Fibroblast of the aortic adventitia (primary cell): Measurements from ENCODE around the gene ASAP2. TPM values are rescaled to one million over a fixed set of nuclear protein-coding genes. Genes with fewer than 3 reads are reported as not detected.
A peak's percentile ranks its signal among the peaks of the same experiment; 100 is the strongest.

ENCODE experiments used
- DNase-seq: peaks from one replicate; pipeline ENCODE4 v3.0.0-alpha.2; 2010; ENCODE audit warnings: low read depth
- H3K4me3 ChIP-seq: 2 replicates; pipeline ENCODE4 v1.5.1; 2011; ENCODE audit warnings: low read depth, mild to moderate bottlenecking, control low read depth, low read length, moderate library complexity
- total RNA-seq: library from RNA; depleted of rRNA; stranded (reverse); fragments of >200 nt; gene quantifications from 2 replicates; pipeline ENCODE4 v1.2.3, GENCODE V29; 2012; ENCODE audit warnings: low replicate concordance
- TF ChIP-seq, protein P1 (sequence below): IDR thresholded peaks from 2 replicates; pipeline ENCODE4 v1.5.1; 2011; ENCODE audit warnings: mild to moderate bottlenecking, low read length, control low read depth, inconsistent platforms; ENCODE audit not compliant: insufficient read depth

Gene ASAP2
- total RNA-seq, 1 donor: 76.4 TPM

DNA sequence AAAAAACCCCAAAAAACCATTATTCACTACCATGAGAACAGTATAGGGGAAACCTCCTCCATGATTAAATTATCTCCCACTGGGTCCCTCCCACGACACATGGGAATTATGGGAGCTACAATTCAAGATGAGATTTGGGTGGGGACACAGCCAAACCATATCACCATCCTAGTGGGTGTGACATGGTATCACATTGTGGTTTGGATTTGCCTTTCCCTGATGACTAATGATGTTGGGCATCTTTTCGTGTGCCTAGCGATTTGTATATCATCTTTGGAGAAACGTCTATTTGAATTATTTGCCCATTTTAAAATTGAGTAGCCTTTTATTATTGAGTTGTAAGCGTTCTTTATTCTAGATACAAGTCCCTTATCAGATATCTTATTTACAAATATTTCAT, 8.7 kb upstream of the ASAP2 start:
- no peak overlapping the region for H3K4me3 ChIP-seq
- TF ChIP-seq, protein P1, sequence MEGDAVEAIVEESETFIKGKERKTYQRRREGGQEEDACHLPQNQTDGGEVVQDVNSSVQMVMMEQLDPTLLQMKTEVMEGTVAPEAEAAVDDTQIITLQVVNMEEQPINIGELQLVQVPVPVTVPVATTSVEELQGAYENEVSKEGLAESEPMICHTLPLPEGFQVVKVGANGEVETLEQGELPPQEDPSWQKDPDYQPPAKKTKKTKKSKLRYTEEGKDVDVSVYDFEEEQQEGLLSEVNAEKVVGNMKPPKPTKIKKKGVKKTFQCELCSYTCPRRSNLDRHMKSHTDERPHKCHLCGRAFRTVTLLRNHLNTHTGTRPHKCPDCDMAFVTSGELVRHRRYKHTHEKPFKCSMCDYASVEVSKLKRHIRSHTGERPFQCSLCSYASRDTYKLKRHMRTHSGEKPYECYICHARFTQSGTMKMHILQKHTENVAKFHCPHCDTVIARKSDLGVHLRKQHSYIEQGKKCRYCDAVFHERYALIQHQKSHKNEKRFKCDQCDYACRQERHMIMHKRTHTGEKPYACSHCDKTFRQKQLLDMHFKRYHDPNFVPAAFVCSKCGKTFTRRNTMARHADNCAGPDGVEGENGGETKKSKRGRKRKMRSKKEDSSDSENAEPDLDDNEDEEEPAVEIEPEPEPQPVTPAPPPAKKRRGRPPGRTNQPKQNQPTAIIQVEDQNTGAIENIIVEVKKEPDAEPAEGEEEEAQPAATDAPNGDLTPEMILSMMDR: no peak
- DNase-seq: no peak

DNA sequence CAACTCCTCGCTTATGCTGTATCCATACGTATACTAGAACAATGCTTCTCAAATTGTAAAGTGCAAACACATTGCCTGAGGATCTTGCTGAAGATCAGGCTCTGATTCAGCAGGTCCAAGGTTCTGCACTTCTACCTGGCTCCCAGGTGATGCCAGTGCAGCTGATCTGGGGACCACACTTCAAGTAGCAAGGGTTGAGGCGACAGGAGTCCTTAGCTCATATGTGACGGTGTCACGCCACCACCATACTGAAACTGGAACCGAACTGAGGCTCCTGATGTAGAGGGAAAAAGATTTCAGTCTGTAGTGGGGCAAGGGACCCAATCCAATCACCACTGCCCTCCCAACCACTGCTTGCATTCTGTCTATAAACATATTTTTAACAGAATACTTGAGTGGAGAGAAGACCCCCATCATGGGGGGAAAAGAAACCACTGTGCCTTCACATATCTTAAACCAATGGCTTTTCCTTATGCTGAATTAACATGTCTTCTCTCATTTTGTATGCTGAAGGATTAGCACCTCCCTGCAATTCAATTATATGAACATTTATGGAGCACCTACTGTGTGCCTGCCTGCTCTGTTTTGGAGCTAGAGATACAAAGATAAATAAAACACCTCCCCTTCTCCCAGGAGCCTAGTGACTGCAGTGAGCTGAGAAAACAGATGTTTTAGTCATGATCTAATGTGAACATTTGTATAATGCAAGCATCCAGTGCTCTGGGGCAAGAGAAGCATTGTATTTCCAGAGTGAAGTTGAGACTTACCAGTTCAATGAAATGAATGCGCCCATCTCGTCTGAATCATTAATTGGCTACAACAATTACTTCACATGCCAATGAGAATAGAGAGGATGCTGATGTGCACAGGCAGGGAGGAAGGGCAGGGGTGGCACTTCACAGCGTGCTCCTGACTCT, 6.6 kb upstream of the ASAP2 start:
- DNase-seq: peak; percentile 83
- no peak overlapping the region for H3K4me3 ChIP-seq
- TF ChIP-seq, protein P1: no peak

- DNase-seq: no peak
- no peak overlapping the region for H3K4me3 ChIP-seq
- TF ChIP-seq, protein P1: no peak
Observed at GRCh38 chr2:9200633-9201015, 6.0 kb upstream of the ASAP2 start.

- TF ChIP-seq, protein P1: no peak
- no peak overlapping the region for H3K4me3 ChIP-seq
- peak; percentile 80 for DNase-seq
Observed at GRCh38 chr2:9201185-9201891, 5.3 kb upstream of the ASAP2 start.

- H3K4me3 ChIP-seq: no peak overlapping the region
- TF ChIP-seq, protein P1: no peak
- DNase-seq: no peak
Observed at GRCh38 chr2:9203006-9203405, 3.6 kb upstream of the ASAP2 start.

GRCh38 chr2:9203876-9204275, 2.7 kb upstream of the ASAP2 start:
- TF ChIP-seq, protein P1: no peak
- no peak overlapping the region for H3K4me3 ChIP-seq
- no peak for DNase-seq
